Measurements from ENCODE around the gene CRYGA.

The CRYGA gene

GRCh38 chr2:208163489-208163888 lies at the start of gene CRYGA:
TSS of gene CRYGA (minus strand) at chr2:208163589. CDS start at chr2:208163556, 33 bp downstream.
- no peak for DNase-seq

DNA sequence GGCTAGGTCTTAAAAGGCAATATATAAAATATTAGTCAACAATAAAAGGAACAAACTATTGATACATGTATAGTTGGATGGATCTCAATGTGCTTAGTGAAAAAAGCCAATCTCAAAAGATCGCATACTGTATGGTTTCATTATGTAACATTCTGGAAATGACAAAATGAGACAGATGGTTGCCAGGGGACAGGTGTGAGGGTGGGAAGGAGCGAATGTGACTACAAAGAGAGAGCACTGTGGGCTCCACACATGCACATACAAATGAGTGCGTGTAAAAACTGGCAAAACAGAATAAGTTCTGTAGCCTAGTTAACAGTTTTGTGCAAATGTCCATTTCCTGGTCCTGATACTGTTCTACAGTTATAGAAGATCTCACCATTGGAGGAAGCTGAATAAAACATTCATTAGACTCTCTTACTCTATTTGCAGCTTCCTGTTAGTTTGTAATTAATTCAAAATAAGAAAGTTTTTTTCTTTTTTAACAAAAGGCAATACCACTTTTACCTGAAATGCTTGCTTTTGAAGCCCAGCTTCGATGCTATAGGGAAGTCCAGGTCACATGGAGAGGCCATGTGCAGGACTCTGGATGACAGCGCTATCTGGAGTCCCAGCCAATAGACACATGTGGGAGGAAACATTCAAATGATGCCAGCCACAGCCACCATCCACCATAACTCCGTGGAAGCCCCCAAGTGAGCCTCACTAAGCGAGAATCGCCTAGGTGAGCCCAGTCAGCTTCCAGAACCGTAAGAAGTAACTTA lies 47.5 kb upstream of the CRYGA start:
- DNase-seq: no peak

DNA sequence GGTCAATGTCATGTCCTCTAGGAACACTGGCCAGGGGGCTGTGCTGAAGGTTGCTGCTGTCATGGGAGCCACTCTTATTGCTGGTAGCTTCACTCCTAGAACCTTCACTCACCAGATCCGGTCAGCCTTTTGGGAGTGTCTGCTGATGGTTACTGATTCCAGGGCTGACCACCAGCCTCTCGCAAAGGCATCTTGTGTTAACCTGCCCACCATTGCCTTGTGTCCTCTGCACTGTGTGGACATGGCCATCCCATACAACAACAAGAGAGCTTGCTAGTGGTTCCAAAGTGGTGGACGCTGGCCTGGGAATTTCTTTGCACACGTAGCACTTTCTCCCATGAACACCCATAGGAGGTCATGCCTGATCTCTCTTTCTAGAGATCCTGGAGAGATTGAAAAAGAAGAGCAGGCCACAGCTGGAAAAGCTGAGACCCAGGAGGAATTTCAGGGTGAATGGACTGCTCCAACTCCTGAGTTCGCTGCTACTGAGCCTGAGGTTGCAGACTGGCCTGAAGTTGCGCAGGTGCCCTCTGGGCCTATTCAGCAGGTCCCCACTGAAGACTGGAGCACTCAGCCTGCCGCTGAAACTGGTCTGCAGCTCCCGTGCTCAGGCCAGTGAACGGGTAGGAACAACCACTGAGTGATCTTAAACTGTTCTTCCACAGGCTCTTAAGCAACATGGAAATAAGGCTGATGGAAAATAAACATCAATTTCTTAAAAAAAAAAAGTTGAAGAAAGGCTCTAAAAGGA lies 45.1 kb upstream of the CRYGA start:
- no peak for DNase-seq

- no peak for DNase-seq
Measured at GRCh38 chr2:208207769-208208168, 44.4 kb upstream of the CRYGA start.

GRCh38 chr2:208204166-208204565 lies 40.8 kb upstream of the CRYGA start:
- DNase-seq: no peak

- DNase-seq: no peak
Measured at GRCh38 chr2:208195531-208195930, 32.1 kb upstream of the CRYGA start.

GRCh38 chr2:208192611-208193236 lies 29.3 kb upstream of the CRYGA start:
- no peak for DNase-seq

DNA sequence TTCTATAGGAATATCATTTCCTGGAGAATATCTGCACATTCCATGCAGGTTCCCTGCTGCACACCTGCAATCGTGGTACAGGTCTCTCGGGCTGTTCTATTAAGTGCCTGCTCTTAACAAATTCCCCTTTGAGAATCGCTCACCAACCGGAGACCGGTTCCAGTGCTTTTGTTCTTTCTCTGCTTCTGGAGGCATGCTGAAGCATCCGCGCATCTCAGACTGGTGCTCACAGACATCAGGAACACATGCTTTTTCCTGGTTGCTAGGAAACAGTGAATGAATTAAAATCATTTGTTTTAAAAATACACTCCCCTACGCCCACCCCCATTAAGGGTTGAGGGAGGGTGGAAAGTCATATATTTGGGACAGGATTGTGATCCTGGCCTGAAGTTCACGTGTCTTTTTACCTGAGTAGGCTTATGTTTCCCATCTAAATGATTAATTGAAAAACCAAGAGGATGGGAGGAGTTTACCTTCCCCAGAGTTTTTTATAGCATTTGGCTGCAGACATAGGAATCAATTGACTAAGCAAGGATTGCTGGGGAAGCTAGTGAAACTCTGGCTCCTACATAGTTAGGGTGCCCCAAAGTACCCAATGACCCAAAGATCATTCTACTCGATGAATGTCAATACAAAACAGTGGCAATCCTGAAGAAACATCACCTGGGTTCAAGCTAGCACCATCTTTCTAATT lies 26.6 kb upstream of the CRYGA start, which contains the start of gene C2orf80:
TSS of gene C2orf80 (minus strand) at position 221 of the 694 bp plus-strand sequence. CDS start 3,044 bp downstream, outside the sequence.
- DNase-seq: no peak

- DNase-seq: no peak
Measured at GRCh38 chr2:208189069-208189809, 25.9 kb upstream of the CRYGA start.

DNA sequence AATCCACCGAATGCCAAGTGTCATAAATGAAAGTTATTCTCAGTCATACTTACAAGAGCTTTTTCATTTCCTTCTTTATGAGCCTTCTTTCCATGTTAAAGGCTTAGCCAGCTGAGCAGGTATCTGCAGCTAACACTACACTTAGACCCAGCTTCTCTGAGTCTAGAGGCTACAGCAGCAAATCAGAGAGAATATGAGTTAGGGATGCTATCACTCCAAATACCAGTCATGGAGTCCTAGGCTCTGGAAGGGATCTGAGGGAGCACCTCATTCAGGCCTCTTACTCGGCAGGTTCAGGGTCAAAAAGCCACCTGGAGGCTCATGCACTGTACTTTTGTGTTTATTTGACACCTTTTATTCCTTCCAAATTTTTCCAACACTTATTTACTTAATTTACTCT lies 23.5 kb upstream of the CRYGA start:
- no peak for DNase-seq

DNA sequence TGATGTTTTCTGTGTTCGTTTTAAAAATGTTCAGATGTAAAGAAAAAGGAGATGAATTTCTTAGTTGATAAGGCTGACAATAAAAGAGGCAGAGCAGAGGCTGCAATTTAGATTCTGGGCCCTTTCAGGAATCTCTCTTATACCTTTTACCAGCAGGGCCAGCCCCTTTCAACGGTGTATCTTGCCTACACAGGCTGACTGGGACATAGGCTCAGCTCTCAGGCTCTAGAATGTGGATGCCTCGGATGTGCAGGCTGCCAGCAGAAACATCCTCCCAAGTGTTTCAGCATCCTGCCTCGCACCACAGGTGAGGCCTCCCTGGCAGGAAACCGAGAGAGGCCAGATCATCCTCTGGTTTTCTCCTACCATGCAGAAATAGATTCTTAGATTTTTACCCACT lies 23.1 kb upstream of the CRYGA start:
- no peak for DNase-seq

GRCh38 chr2:208183972-208184705 lies 20.8 kb upstream of the CRYGA start:
- DNase-seq: no peak

- DNase-seq: no peak
Measured at GRCh38 chr2:208183526-208183925, 20.1 kb upstream of the CRYGA start.

- no peak for DNase-seq
Measured at GRCh38 chr2:208182835-208183234, 19.4 kb upstream of the CRYGA start.

GRCh38 chr2:208179028-208179609 lies 15.7 kb upstream of the CRYGA start:
- no peak for DNase-seq

GRCh38 chr2:208175840-208176153 lies 12.4 kb upstream of the CRYGA start:
- DNase-seq: no peak

DNA sequence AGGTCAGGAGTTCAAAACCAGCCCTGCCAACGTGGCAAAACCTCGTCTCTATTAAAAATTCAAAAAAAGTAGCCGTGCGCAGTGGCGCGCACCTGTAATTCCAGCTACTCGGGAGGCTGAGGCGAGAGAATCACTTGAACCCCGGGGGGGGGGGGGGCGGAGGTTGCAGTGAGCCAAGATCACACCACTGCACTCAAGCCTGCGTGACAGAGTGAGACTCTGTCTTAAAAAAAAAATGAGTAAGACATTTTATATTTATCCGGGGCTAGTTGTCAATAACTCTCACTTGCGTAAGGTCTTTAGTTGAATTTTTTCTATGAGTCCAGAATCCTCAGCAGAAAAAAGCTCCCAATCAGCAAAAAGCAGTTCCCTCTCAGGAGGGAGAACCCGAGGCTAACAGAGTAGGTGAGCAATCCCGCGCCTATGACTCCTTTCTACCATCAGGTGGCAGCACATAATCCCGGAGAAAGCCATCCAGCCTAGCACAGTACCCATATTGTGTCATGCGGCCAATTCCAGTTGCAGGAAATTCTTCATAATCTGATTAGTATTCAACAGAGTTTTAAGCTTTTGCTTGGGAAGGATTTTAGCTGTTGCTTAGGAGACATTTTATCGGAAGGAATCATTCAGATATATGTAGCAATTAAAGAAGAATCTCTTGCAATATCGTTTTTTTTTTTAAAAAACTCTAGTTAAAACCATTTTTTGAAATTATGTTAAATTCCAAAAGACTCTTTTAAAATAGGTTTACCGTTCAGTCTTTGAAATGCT lies 11.9 kb upstream of the CRYGA start:
- DNase-seq: peak; percentile 57

- no peak for DNase-seq
Measured at GRCh38 chr2:208174144-208174543, 10.8 kb upstream of the CRYGA start.

- DNase-seq: peak; percentile 92
Measured at GRCh38 chr2:208172125-208172524, 8.7 kb upstream of the CRYGA start.

GRCh38 chr2:208164951-208165755 lies 1.8 kb upstream of the CRYGA start:
- DNase-seq: no peak
